ENCODE data around the gene HPSE2. TPM values are rescaled to one million over a fixed set of nuclear protein-coding genes. Genes with fewer than 3 reads are reported as not detected.

HPSE2 gene
- total and polyA plus RNA-seq, 2 of the 13 experiments (the other 11 are each of a cell fraction or from before 2014, with no cell fraction given), result 0.01 TPM; not detected in 1

GRCh38 chr10:98848361-98848760 is 387.3 kb downstream of the HPSE2 start:
- Histone ChIP-seq H3K4me1 (ENCODE audit: insufficient read depth, low read length) (no peaks in the 10 kb centered on the region), H3K9ac (ENCODE audit: insufficient read depth, low read depth, low read length) (no peak overlapping the region), H2AFZ (ENCODE audit: low read length) (no peak overlapping the region), H3K36me3 (replicated peaks in 1 of 2; ENCODE audit: control insufficient read depth in 1 of 2, insufficient read depth in 2 of 2, low read length in 2 of 2) (no peaks in the 10 kb centered on the region), H3K9me3 (ENCODE audit: low read length) (no peaks in the 10 kb centered on the region), H3K27ac (ENCODE audit: extremely low read length, insufficient read depth, low read length) (no peak overlapping the region), H4K20me1 (ENCODE audit: insufficient read depth, low read length) (no peaks in the 10 kb centered on the region), H3K79me2 (ENCODE audit: insufficient read depth, low read length) (no peaks in the 10 kb centered on the region), H3K27me3 (ENCODE audit: control insufficient read depth in 1 of 2, insufficient read depth in 2 of 2, low read length in 2 of 2) (no peaks in the 10 kb centered on the region), H3K4me3 (replicated peaks in 1 of 3; ENCODE audit: insufficient read depth in 1 of 3, low read depth in 2 of 3, low read length in 3 of 3) (no peak overlapping the region), H3K4me2 (ENCODE audit: low read depth, low read length) (no peak overlapping the region)
- no TSS peak for BruUV-seq (replicated peaks)
- FAIRE-seq (no peak), DNase-seq (ENCODE audit: low spot score) (no peak), ATAC-seq (no peak)
- WGBS (ENCODE audit: low lambda C conversion rate), result 2% methylated on average over 2 of the region's 2 CpGs
- intact Hi-C loops (cut with micrococcal nuclease; ENCODE audit: unreplicated experiment) (no loop called here), in situ Hi-C loops (cut with HindIII; ENCODE audit: extremely low pct_ligation_motif_present, low pct_unique_long_range_greater_than_20kb) (no loop called here)
- TF ChIP-seq HOXD1 (CRISPR knock-in tag; IDR thresholded peaks at IDR 0.05) (no peak), CERS6 (CRISPR knock-in tag; IDR thresholded peaks at IDR 0.05) (no peak), RAD51 (IDR thresholded peaks at IDR 0.05; ENCODE audit: borderline replicate concordance) (no peak), POLR2AphosphoS2 (IDR thresholded peaks at IDR 0.05; ENCODE audit: low read depth, low read length) (no peak), CTCF (CRISPR knock-in tag; IDR thresholded peaks at IDR 0.05) (no peak)
- CTCF ChIA-PET (ENCODE audit: low intra/inter-chr PET ratio, low total read pairs), result no interaction called here
- POLR2A ChIA-PET, result no interaction called here

- H3K4me2 ChIP-seq (ENCODE audit: low read depth, low read length), result no peak overlapping the region
- H3K4me1 ChIP-seq (ENCODE audit: insufficient read depth, low read length), result no peaks in the 10 kb centered on the region
- no peaks in the 10 kb centered on the region for H3K79me2 ChIP-seq (ENCODE audit: insufficient read depth, low read length)
- H2AFZ ChIP-seq (ENCODE audit: low read length), result no peak overlapping the region
- H3K27ac ChIP-seq (ENCODE audit: extremely low read length, insufficient read depth, low read length), result no peak overlapping the region
- in situ Hi-C loops (cut with HindIII; ENCODE audit: extremely low pct_ligation_motif_present, low pct_unique_long_range_greater_than_20kb), result no loop called here
- TF ChIP-seq CREB1 (IDR thresholded peaks at IDR 0.05) (peak; percentile 95), CREB1 (CRISPR knock-in tag; IDR thresholded peaks at IDR 0.05) (no peak), ATF7 (IDR thresholded peaks at IDR 0.05) (peak; percentile 98), ATF7 (CRISPR knock-in tag; IDR thresholded peaks at IDR 0.05) (no peak), RBM22 (optimal IDR thresholded peaks at IDR 0.05; ENCODE audit: low read length) (no peak)
- H3K4me3 ChIP-seq (replicated peaks in 1 of 3; ENCODE audit: insufficient read depth in 1 of 3, low read depth in 2 of 3, low read length in 3 of 3), result no peak overlapping the region
- POLR2A ChIA-PET, result no interaction called here
- DNase-seq (ENCODE audit: low spot score) (no peak), ATAC-seq (no peak), FAIRE-seq (no peak)
- no peak overlapping the region for H3K9ac ChIP-seq (ENCODE audit: insufficient read depth, low read depth, low read length)
- no TSS peak for BruUV-seq (replicated peaks)
- no peaks in the 10 kb centered on the region for H3K9me3 ChIP-seq (ENCODE audit: low read length)
- 3% methylated on average over 2 of the region's 2 CpGs for whole genome bisulfite sequencing (ENCODE audit: low lambda C conversion rate)
- no peaks in the 10 kb centered on the region for H3K36me3 ChIP-seq (replicated peaks in 1 of 2; ENCODE audit: control insufficient read depth in 1 of 2, insufficient read depth in 2 of 2, low read length in 2 of 2)
- CTCF ChIA-PET (ENCODE audit: low intra/inter-chr PET ratio, low total read pairs), result no interaction called here
- intact Hi-C loops (cut with micrococcal nuclease; ENCODE audit: unreplicated experiment), result no loop called here
- no peaks in the 10 kb centered on the region for H4K20me1 ChIP-seq (ENCODE audit: insufficient read depth, low read length)
- no peaks in the 10 kb centered on the region for H3K27me3 ChIP-seq (ENCODE audit: control insufficient read depth in 1 of 2, insufficient read depth in 2 of 2, low read length in 2 of 2)
These were observed 388.9 kb downstream of the HPSE2 start for GRCh38 chr10:98846787-98847186.
